ENCODE measurements around the gene CFAP100.

DNA sequence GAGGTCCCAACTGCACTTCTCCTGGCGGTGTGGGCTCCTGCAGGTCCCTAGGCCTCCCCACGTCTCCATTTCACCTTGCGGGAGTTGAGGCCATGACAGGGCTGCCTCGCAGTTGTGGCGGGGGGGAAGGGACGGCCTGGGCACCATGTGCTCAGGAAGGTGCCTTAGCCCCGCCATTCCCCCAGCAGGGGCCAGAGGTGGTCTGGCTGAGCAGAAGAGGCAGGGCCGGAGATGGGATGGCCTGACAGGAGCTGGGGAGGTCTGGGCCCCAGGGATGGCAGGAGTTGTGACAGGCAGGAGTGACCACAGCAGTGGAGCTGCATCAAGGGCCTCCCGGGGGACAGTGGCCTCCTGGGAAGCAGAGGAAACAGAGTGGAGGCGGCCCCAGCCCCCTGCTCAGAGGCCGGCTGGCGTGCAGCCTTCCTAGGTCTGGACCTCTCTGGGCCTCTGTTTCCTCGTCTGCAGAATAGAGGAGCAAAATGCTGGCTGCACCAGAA is 18.8 kb upstream of the CFAP100 start:
- TF ChIP-seq EZH2 (IDR thresholded peaks at IDR 0.05; ENCODE audit: borderline replicate concordance): no peak
- no peak for TF ChIP-seq CTCF (IDR thresholded peaks at IDR 0.05; ENCODE audit: poor library complexity)
- no peak for TF ChIP-seq EZH2phosphoT487 (IDR thresholded peaks at IDR 0.05; ENCODE audit: low read depth, severe bottlenecking, unreplicated experiment)

Measured in hepatocyte (in vitro differentiated cells).